Measurements from ENCODE around the gene SNPH.

GRCh38 chr20:1341561-1342265 lies 75.6 kb downstream of the SNPH start:
- TF ChIP-seq, protein P1, sequence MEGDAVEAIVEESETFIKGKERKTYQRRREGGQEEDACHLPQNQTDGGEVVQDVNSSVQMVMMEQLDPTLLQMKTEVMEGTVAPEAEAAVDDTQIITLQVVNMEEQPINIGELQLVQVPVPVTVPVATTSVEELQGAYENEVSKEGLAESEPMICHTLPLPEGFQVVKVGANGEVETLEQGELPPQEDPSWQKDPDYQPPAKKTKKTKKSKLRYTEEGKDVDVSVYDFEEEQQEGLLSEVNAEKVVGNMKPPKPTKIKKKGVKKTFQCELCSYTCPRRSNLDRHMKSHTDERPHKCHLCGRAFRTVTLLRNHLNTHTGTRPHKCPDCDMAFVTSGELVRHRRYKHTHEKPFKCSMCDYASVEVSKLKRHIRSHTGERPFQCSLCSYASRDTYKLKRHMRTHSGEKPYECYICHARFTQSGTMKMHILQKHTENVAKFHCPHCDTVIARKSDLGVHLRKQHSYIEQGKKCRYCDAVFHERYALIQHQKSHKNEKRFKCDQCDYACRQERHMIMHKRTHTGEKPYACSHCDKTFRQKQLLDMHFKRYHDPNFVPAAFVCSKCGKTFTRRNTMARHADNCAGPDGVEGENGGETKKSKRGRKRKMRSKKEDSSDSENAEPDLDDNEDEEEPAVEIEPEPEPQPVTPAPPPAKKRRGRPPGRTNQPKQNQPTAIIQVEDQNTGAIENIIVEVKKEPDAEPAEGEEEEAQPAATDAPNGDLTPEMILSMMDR (IDR thresholded peaks at IDR 0.05; ENCODE audit: control extremely low read depth in 1 of 3, insufficient read depth in 1 of 3, low read depth in 1 of 3, low read length in 3 of 3): no peak
- TF ChIP-seq JUN (IDR thresholded peaks at IDR 0.05; ENCODE audit: low read depth, low read length): no peak
- TF ChIP-seq GTF2F1 (IDR thresholded peaks at IDR 0.05; ENCODE audit: borderline replicate concordance, low read depth, low read length): no peak
- no peak for TF ChIP-seq SIN3A (conservative IDR thresholded peaks at IDR 0.05 in 1 of 2, IDR thresholded peaks at IDR 0.05 in 1 of 2; ENCODE audit: low read depth in 1 of 2, low read length in 2 of 2)
- TF ChIP-seq, protein P2, sequence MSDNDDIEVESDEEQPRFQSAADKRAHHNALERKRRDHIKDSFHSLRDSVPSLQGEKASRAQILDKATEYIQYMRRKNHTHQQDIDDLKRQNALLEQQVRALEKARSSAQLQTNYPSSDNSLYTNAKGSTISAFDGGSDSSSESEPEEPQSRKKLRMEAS (IDR thresholded peaks at IDR 0.05): no peak
- TF ChIP-seq YY1 (IDR thresholded peaks at IDR 0.05; ENCODE audit: low read depth, low read length): no peak
- no peak for TF ChIP-seq RFX5 (IDR thresholded peaks at IDR 0.05; ENCODE audit: borderline replicate concordance, low read depth, low read length)
- TF ChIP-seq CREB1 (IDR thresholded peaks at IDR 0.05): no peak
- TF ChIP-seq ZNF274 (IDR thresholded peaks at IDR 0.05; ENCODE audit: borderline replicate concordance, extremely low read depth, low read length): no peak
- TF ChIP-seq POLR2A (IDR thresholded peaks at IDR 0.05; ENCODE audit: control extremely low read depth in 1 of 2, low read depth in 2 of 2, low read length in 2 of 2): no peak
- no peak for TF ChIP-seq SRF (IDR thresholded peaks at IDR 0.05; ENCODE audit: low read depth, low read length)
- no peak for TF ChIP-seq TCF12 (IDR thresholded peaks at IDR 0.05; ENCODE audit: low read depth, low read length)
- no peak for TF ChIP-seq EP300 (IDR thresholded peaks at IDR 0.05; ENCODE audit: borderline replicate concordance in 1 of 2, low read depth in 2 of 2, low read length in 2 of 2)

Data from H1 (cell line).